ENCODE measurements around the gene SLC9A7.

The SLC9A7 gene

DNA sequence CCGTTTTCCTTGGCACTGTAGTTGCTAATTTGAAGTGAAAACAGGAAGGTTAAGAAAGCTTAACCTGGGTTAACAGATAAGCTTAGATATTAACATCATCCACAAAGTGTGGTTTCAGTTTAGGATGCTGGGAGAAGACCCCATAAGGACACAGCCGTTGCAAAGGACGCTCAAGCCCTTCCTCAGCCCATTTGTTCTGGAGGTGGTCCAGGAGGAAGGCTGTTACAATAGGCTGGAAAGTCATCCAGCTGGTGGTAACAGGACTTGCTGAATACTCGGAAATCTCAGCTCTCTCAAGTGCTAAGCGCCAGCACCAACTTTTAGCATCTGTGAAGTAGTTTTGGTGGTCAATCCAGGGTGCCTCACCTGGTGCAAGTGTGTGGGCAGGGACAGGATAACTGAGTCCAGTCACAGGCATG, 171.2 kb downstream of the SLC9A7 start:
- H3K4me3 ChIP-seq (ENCODE audit: low read depth, low read length) = no peak overlapping the region
- DNase-seq (ENCODE audit: low read depth) = no peak
- TF ChIP-seq, protein P1, sequence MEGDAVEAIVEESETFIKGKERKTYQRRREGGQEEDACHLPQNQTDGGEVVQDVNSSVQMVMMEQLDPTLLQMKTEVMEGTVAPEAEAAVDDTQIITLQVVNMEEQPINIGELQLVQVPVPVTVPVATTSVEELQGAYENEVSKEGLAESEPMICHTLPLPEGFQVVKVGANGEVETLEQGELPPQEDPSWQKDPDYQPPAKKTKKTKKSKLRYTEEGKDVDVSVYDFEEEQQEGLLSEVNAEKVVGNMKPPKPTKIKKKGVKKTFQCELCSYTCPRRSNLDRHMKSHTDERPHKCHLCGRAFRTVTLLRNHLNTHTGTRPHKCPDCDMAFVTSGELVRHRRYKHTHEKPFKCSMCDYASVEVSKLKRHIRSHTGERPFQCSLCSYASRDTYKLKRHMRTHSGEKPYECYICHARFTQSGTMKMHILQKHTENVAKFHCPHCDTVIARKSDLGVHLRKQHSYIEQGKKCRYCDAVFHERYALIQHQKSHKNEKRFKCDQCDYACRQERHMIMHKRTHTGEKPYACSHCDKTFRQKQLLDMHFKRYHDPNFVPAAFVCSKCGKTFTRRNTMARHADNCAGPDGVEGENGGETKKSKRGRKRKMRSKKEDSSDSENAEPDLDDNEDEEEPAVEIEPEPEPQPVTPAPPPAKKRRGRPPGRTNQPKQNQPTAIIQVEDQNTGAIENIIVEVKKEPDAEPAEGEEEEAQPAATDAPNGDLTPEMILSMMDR (conservative IDR thresholded peaks at IDR 0.05; ENCODE audit: low read depth, low read length) = no peak

DNA sequence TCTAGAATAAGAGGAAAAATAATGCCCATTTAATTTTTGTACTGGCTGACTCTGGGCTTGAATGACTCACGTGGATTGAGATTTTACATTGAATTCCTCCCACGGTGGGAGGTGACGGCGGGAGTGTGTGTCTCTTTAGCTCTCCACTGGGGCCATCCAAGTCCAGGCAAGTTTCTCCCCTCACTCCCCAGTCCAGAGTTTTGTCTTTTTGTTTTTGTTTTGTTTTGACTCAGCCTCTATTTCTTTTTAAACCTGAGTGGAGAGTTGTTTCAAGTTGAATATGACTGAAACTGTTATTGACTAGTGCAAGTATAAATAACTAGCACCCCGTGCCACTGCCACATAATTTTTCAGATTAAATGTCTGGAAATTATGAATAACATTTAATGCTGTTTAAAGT, 171.8 kb downstream of the SLC9A7 start:
- H3K4me3 ChIP-seq (ENCODE audit: low read depth, low read length) = no peak overlapping the region
- TF ChIP-seq, protein P1 (conservative IDR thresholded peaks at IDR 0.05; ENCODE audit: low read depth, low read length) = no peak
- peak; percentile 74 for DNase-seq (ENCODE audit: low read depth)

DNA sequence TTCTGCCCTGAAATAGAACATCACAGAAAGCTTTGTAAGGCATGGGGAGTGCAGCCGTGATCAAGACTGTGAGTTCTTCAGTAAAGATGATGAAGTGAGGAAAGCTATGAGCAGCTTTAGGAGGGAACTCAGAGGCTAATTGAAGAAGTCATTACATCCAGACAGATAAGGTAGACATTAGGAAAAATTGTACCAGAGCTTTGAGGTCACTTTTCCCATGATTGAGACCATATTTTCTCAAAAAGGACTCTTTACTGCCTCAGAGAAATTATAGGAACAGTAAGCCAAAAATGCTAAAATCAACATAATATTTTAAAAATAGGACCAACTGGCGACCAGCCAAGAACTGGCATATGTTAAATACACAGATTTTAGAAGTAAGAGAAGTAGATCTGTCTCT, 174.2 kb downstream of the SLC9A7 start:
- H3K4me3 ChIP-seq (ENCODE audit: low read depth, low read length) = no peak overlapping the region
- TF ChIP-seq, protein P1 (conservative IDR thresholded peaks at IDR 0.05; ENCODE audit: low read depth, low read length) = no peak
- no peak for DNase-seq (ENCODE audit: low read depth)

DNA sequence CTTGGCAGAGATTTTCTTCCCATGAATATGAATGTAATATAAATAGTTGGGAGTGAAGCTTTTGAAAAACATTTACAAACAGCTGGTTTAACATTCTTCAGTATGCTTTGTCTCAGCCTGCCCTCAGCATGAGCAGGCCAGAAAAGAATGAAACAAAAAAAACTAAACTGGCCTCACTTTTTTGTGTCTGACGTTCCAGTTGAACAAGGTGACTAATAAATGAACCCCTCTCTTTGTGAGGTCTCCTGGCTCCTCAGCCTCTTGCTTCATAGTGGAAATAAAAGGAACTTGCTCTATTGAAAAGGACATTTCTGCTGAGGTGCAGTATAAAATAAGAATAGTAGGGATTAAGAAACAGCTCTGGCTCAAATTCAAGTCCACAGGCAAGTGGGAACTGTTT, 176.0 kb downstream of the SLC9A7 start:
- TF ChIP-seq, protein P1 (conservative IDR thresholded peaks at IDR 0.05; ENCODE audit: low read depth, low read length) = no peak
- no peak overlapping the region for H3K4me3 ChIP-seq (ENCODE audit: low read depth, low read length)
- peak; percentile 90 for DNase-seq (ENCODE audit: low read depth)

DNA sequence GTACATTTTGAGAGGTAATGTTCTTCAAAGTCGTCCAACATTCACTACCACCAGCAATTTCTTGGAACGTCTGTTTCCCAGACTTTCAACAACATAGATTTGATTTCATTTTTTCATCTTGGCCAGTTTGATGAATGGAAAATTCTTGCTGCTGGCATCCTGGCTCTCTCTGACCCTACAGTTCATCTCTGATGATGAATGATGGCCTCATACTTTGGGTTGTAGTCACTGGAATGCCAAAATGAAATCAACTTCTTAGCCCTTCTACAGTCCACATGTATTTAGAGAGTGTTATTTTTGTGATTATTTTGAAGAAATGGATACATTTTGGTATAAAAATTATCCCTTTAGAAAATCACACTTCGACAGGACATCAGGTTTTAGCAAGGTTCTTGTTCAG, 176.6 kb downstream of the SLC9A7 start:
- peak; percentile 48 for DNase-seq (ENCODE audit: low read depth)
- no peak overlapping the region for H3K4me3 ChIP-seq (ENCODE audit: low read depth, low read length)
- TF ChIP-seq, protein P1 (conservative IDR thresholded peaks at IDR 0.05; ENCODE audit: low read depth, low read length) = no peak

DNA sequence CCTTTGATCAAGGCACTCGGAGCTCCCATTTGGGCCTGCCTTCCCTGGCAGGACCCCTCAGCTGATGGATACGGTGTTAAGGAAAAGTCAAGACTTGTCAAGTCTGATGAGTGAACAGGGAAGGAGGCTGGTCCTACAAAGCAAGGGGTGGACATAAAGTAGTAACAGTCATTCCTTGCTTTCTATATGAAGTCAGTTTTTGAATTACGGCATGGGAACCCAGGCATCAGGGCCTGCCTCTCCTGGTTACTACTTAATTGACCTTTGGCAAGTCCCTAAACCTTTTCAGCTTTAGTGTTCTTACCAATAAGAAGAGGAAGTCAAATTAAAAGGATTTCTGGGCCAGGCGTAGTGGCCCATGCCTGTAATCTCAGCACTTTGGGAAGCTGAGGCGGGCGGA, 178.3 kb downstream of the SLC9A7 start:
- no peak for DNase-seq (ENCODE audit: low read depth)
- no peak overlapping the region for H3K4me3 ChIP-seq (ENCODE audit: low read depth, low read length)
- TF ChIP-seq, protein P1 (conservative IDR thresholded peaks at IDR 0.05; ENCODE audit: low read depth, low read length) = no peak

DNA sequence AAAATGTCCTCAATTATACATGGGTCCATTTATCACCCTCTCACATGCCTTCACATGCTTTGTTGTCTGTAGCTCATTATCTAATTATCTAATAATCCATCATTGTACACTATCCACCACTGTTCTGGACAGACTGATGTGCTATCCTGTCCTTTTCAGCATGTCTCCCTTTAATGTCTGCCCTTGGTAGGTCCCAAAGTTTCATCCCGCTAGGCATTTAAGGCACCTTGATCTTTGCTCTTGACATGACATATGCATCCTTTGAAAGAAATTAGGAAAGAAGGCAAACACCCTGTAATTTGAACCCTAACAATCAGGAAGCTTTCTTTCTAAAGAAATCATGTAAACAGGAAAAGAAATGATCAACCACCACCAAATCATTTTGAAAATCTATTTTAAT, 179.7 kb downstream of the SLC9A7 start:
- TF ChIP-seq, protein P1 (conservative IDR thresholded peaks at IDR 0.05; ENCODE audit: low read depth, low read length) = no peak
- DNase-seq (ENCODE audit: low read depth) = no peak
- no peak overlapping the region for H3K4me3 ChIP-seq (ENCODE audit: low read depth, low read length)

All from choroid plexus epithelial cell (primary cell).